Mucosa of descending colon (tissue), 3 donors: ENCODE results near the gene TTYH3. TPM values are rescaled to one million over a fixed set of nuclear protein-coding genes. Genes with fewer than 3 reads are reported as not detected.
A peak's percentile ranks its signal among the peaks of the same experiment; 100 is the strongest.
"Not testable (repeated sequence)": the region's sequence is repeated elsewhere in the genome, so short reads cannot be mapped to it uniquely, and the experiment has no call there.

Source experiments
- ATAC-seq: fragments of 200-7000 bp; cut with Tn5 transposase; one replicate; pipeline ENCODE4 v1.9.1; 2020; ENCODE audit warnings: mild to moderate bottlenecking, moderate library complexity
- DNase-seq, 3 donors: peaks; one replicate each; pipeline ENCODE4 v3.0.0-alpha.2; 2020
- H3K36me3 ChIP-seq: fragments of 200-600 bp; one replicate; pipeline ENCODE4 v1.8.0; 2021; ENCODE audit warnings: low read depth, mild to moderate bottlenecking
- H3K4me1 ChIP-seq: fragments of 200-600 bp; one replicate; pipeline ENCODE4 v1.8.0; 2021; ENCODE audit warnings: low read depth, mild to moderate bottlenecking
- H3K4me3 ChIP-seq: fragments of 200-600 bp; one replicate; pipeline ENCODE4 v1.8.0; 2021; ENCODE audit warnings: mild to moderate bottlenecking
- H3K9me3 ChIP-seq: fragments of 200-600 bp; one replicate; pipeline ENCODE4 v1.8.0; 2021; ENCODE audit warnings: mild to moderate bottlenecking
- intact Hi-C, 2 donors: fragments of 100-400 bp; cut with DNase I in 1 of 2; cut with micrococcal nuclease in 1 of 2; formaldehyde crosslinking; loops; one replicate each; pipeline versions ENCODE4 v1.11.0 to v1.11.1; 2022; cut with DNase I, micrococcal nuclease
- total RNA-seq, 3 donors: library from RNA; stranded (reverse); fragmentation: NEBNext Ultra II Directional in 2 of 3; extraction: Animal tissue kit (Norgen Biotek cat#: 25700) in 2 of 3; gene quantifications; one replicate each; pipeline versions ENCODE4 v1.2.1 to v1.2.4, GENCODE V29; 2021 to 2023
- TF ChIP-seq, protein P1 (sequence below): fragments of 200-600 bp; IDR thresholded peaks from one replicate; pipeline ENCODE4 v1.8.0; 2022; ENCODE audit warnings: antibody characterized with exemption, mild to moderate bottlenecking
- donor health status: DM: no; HTN: no; CAD: no; lungs with moderate emphysema.
- donor health status: DM: no; HTN: no; CAD: no.
- donor health status: DM: no; HTN: yes; CAD: no.

Gene TTYH3
- total RNA-seq, 3 donors from 2014 or later: 23.4 to 63.7 (median 32.1) TPM

DNA sequence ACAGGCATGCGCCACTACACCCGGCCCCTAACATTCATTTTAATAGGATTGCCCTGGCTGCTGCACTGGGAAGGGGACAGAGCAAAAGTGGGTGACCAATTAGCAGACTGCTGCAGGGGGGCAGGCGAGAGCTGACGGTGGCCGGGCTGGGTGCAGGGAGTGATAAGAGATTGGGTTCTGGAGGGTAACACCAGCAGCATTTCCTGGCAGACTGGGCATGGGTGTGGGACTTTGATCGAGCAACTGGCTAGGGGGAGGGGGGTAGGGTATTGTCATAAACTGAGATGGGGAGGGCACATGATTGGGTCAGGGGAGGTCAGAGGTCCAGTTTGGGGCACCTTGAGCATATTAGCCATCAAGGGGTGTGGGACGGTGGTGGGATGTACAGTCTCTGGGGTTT is 36.1 kb downstream of the TTYH3 start:
- TF ChIP-seq, protein P1, sequence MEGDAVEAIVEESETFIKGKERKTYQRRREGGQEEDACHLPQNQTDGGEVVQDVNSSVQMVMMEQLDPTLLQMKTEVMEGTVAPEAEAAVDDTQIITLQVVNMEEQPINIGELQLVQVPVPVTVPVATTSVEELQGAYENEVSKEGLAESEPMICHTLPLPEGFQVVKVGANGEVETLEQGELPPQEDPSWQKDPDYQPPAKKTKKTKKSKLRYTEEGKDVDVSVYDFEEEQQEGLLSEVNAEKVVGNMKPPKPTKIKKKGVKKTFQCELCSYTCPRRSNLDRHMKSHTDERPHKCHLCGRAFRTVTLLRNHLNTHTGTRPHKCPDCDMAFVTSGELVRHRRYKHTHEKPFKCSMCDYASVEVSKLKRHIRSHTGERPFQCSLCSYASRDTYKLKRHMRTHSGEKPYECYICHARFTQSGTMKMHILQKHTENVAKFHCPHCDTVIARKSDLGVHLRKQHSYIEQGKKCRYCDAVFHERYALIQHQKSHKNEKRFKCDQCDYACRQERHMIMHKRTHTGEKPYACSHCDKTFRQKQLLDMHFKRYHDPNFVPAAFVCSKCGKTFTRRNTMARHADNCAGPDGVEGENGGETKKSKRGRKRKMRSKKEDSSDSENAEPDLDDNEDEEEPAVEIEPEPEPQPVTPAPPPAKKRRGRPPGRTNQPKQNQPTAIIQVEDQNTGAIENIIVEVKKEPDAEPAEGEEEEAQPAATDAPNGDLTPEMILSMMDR: no peak
- H3K36me3 ChIP-seq: no peaks in the 10 kb centered on the region
- intact Hi-C loops: no loop called here
- no peak for DNase-seq
- ATAC-seq: no peak
- peaks cover 16% of the 10 kb centered on the region for H3K4me1 ChIP-seq
- H3K9me3 ChIP-seq: no peaks in the 10 kb centered on the region
- H3K4me3 ChIP-seq: no peak overlapping the region

DNA sequence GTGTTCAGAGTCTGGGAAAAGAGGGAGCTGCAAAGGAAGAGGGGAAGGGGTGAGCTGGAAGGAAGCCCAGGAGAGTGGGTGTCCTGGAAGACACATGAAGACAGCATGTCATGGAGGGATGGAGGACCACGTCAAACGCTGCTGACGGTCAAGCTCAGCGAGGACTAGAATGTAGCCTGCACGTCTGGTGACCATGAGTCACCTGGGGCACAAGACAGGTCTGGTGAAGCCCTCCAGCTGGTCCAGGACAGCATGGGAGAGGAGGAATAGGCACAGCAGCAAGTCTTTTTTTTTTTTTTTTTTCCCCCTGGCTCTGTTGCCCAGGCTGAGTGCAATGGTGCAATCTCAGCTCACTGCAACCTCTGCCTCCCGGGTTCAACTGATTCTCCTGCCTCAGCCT is 36.6 kb downstream of the TTYH3 start:
- intact Hi-C loops: no loop called here
- DNase-seq: no peak
- Histone ChIP-seq H3K4me3 (no peak overlapping the region), H3K36me3 (no peaks in the 10 kb centered on the region), H3K4me1 (peaks cover 16% of the 10 kb centered on the region), H3K9me3 (no peaks in the 10 kb centered on the region)
- TF ChIP-seq, protein P1: no peak
- ATAC-seq: no peak

DNA sequence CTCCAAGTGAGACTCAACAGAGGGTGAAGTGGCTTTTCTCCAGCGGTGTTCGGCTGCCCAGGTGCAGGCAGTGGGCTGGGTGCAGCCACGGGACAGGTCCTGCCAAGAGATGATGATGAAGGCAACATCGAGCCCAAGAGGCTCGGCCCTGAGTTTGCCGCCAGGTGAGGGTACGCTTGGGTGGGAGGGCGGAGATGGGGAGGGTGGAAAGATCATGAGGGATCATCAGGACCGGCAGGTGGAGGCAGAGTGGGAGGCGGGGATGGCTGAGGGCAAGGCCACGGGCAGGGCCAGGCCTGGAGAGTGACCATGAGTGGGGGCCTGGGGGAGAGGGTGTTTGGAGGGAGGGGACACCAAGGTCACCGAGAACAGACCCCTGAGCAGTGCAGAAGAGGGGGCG is 38.4 kb downstream of the TTYH3 start:
- H3K36me3 ChIP-seq: no peaks in the 10 kb centered on the region
- TF ChIP-seq, protein P1: no peak
- H3K9me3 ChIP-seq: no peaks in the 10 kb centered on the region
- DNase-seq (no peak), ATAC-seq (no peak)
- intact Hi-C loops: no loop called here
- peaks cover 16% of the 10 kb centered on the region for H3K4me1 ChIP-seq
- no peak overlapping the region for H3K4me3 ChIP-seq

DNA sequence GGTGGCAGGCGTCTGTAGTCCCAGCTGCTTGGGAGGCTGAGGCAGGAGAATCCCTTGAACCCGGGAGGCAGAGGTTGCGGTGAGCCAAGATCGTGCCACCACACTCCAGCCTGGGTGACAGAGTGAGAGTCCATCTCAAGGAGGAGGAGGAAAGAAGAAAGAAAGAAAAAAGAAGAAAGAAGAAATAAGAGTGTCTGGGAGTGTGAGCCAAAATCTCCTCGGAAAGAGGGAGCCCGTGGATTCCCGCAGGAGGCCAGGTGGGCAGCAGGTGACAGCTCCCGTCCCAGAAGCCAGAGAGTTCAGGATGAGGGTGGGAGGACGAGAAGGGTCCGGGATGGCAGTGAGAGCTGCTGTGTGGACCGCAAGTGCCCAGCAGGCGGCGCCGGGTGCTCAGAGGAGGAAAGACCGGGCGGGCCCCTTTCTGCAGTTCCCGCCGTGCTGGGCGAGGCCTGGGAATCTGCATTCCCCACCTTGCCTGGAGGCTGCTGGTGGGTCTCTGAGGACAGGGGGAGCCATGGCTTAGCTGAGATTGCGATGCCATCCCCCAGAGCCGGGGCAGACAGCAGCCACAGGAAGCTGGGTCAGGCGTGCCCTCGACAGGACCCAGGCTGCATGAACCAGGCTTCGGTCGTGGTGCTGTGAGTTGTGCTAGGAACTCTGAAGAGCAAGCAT is 39.1 kb downstream of the TTYH3 start:
- ATAC-seq: peak; percentile 80
- peak; percentile 69 to 80 (median 77) for DNase-seq
- TF ChIP-seq, protein P1: peak; percentile 72
- intact Hi-C loops: no loop called here
- no peaks in the 10 kb centered on the region for H3K9me3 ChIP-seq
- H3K4me3 ChIP-seq: no peak overlapping the region
- peaks cover 13% of the 10 kb centered on the region for H3K4me1 ChIP-seq
- no peaks in the 10 kb centered on the region for H3K36me3 ChIP-seq

DNA sequence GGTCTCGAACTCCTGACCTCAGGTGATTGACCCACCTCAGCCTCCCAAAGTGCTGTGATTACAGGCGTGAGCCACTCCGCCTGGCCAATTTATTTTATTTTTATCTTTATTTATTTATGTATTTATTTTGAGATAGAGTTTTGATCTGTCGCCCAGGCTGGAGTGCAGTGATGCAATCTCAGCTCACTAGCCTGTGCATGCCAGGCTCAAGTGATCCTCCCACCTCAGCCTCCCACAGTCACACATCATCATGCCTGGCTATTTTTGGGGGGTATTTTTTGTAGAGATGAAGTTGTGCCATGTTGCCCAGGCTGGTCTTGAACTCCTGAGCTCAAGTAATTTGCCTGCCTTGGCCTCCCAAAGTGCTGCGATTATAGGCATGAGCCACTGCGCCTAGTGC is 41.4 kb downstream of the TTYH3 start:
- H3K36me3 ChIP-seq, H3K4me3 ChIP-seq, ATAC-seq, DNase-seq, H3K9me3 ChIP-seq, intact Hi-C loops, H3K4me1 ChIP-seq: not testable (repeated sequence)

DNA sequence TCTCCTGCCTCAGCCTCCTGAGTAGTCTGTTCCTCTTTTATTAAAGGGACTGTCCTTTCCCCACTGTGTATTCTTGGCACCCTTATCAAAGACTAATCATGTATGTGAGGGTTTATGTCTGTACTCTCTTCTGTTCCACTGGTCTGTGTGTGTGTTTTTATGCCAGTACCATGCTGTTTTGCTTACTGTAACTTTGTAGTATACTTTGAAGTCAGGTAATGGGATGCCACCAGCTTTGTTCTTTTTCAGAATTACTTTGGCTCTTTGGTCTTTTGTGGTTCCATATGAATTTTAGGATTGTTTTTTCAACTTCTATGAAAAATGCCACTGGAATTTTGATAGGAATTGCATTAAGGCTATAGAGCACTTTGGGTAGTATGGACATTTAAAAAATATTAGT is 42.1 kb downstream of the TTYH3 start:
- Histone ChIP-seq H3K9me3 (no peaks in the 10 kb centered on the region), H3K36me3 (no peaks in the 10 kb centered on the region), H3K4me3 (no peak overlapping the region), H3K4me1 (no peaks in the 10 kb centered on the region)
- no peak for DNase-seq
- ATAC-seq: no peak
- TF ChIP-seq, protein P1: no peak
- intact Hi-C loops: no loop called here
